ENCODE data around the gene NCR2.

Gene NCR2

GRCh38 chr6:41359617-41360313 lies 24.4 kb downstream of the NCR2 start:
- FAIRE-seq = no peak

- FAIRE-seq = no peak
Observed at GRCh38 chr6:41360314-41360685, 24.9 kb downstream of the NCR2 start.

- FAIRE-seq = no peak
Observed at GRCh38 chr6:41366150-41366549, 30.7 kb downstream of the NCR2 start.

- no peak for FAIRE-seq
Observed at GRCh38 chr6:41367061-41367460, 31.7 kb downstream of the NCR2 start.

- no peak for FAIRE-seq
Observed at GRCh38 chr6:41367700-41368099, 32.3 kb downstream of the NCR2 start.

GRCh38 chr6:41370488-41371111 lies 35.2 kb downstream of the NCR2 start:
- no peak for FAIRE-seq

- FAIRE-seq = no peak
Observed at GRCh38 chr6:41371461-41371991, 36.1 kb downstream of the NCR2 start.

- FAIRE-seq = no peak
Observed at GRCh38 chr6:41371992-41372831, 36.8 kb downstream of the NCR2 start.

GRCh38 chr6:41372832-41373626 lies 37.6 kb downstream of the NCR2 start:
- FAIRE-seq = no peak

GRCh38 chr6:41373627-41373918 lies 38.2 kb downstream of the NCR2 start:
- no peak for FAIRE-seq

- no peak for FAIRE-seq
Observed at GRCh38 chr6:41373919-41374617, 38.7 kb downstream of the NCR2 start.

GRCh38 chr6:41374618-41375590 lies 39.5 kb downstream of the NCR2 start:
- FAIRE-seq = no peak

GRCh38 chr6:41375598-41376151 lies 40.3 kb downstream of the NCR2 start:
- FAIRE-seq = no peak

GRCh38 chr6:41376176-41376575 lies 40.8 kb downstream of the NCR2 start:
- no peak for FAIRE-seq

GRCh38 chr6:41377071-41377470 lies 41.7 kb downstream of the NCR2 start:
- no peak for FAIRE-seq

- no peak for FAIRE-seq
Observed at GRCh38 chr6:41379306-41379705, 43.9 kb downstream of the NCR2 start.

- no peak for FAIRE-seq
Observed at GRCh38 chr6:41386594-41386993, 51.2 kb downstream of the NCR2 start.

GRCh38 chr6:41392246-41392645 lies 56.8 kb downstream of the NCR2 start:
- no peak for FAIRE-seq

- FAIRE-seq = no peak
Observed at GRCh38 chr6:41396335-41396734, 60.9 kb downstream of the NCR2 start.

- FAIRE-seq = no peak
Observed at GRCh38 chr6:41399424-41399823, 64.0 kb downstream of the NCR2 start.
